Stimulated activated CD4-positive, alpha-beta T cell treated with anti-CD3 and anti-CD28 coated beads, Interleukin-15, amount 100 ng/mL, for 1 hour (primary cell): ENCODE measurements around the gene NUDCD2.

ENCODE experiments used
- DNase-seq, 2 donors: peaks; one replicate each; pipeline ENCODE4 v3.0.0-alpha.2; 2020; ENCODE audit warnings: low read depth in 1 of 2, low spot score in 1 of 2

Gene NUDCD2, protein sequence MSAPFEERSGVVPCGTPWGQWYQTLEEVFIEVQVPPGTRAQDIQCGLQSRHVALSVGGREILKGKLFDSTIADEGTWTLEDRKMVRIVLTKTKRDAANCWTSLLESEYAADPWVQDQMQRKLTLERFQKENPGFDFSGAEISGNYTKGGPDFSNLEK

DNA sequence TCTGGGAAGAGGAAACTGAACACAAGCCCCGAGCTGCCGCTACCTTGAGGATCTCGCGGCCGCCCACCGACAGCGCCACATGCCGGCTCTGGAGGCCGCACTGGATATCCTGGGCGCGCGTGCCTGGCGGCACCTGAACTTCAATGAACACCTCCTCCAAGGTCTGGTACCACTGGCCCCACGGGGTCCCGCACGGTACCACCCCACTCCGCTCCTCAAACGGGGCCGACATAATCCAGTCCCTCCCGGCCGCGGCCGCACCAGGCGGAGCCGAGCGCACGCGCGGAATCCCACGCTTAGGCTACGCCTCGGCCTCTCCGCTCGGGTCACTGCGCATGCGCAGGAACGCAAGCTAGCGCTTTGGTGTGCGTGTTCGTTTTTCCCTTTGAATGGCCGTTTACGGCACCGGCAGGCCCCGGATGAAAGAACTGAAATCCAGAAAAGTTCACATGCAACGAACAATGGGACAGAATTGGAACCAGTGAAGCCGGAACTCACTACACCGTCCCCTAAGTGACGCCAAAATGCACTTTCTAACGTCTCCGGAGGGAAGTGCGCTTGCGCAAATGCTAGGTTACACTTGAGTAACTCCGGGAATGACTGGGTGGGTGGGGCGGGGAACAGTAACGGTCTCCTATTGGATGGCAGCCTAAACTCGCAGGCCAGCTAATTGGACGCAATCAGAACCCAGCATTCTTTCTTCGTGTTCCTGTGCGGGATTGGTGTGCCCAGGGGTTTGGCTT lies at the start of gene NUDCD2:
Gene NUDCD2 (minus strand): TSS at position 284 of the 743 bp plus-strand sequence. CDS start 52 bp downstream, at position 232.
- DNase-seq = peak; percentile 89 to 91

DNA sequence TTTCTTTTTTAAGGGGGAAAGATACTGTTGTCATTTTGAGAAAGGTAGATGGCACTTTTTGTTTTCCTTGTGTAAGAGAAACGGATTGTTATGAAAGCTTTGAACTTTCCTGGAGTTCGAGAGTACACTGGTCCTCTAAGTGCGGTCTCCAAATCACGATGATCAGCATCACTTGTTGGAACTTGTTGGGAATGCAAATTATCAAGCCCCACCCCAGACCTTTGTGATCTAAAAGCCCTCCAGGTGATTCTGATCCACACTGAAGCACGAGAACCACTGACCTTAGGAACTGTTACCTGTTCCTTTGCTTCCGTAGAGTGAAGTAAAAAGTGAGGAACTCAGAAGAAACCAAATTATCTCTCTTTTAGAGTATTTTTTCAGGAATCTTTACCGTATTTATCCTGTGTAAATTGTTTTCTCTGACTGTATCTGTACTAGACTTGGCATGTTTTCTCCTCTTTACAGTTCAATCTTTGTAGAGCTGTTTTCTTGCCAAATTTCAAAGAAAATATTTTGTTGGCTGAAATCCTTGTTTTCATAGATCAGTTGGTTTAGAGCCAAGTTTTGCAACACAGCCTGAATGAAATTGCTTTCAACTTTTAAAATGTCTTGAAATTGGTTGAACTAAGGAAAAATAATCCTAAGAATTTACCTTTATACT lies 49.5 kb upstream of the NUDCD2 start:
- DNase-seq = no peak

DNA sequence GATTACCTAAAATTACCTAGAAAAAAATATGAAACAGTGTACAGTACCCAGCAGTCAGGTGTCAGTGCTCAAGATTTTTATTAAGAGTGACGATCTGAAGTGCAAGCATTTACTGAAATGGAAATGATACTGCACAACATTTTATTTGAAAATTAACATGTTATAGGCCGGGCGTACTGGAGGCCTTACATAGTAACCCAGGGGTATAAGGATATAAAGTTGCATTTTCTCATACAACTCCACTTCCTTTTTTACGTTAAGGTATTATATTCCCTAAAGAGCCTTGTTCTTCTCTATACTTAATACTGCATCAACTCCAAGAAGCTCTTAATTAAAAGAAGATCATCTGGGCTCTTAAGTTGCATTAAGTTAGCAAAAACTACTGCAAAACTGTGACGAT lies 48.9 kb upstream of the NUDCD2 start:
- no peak for DNase-seq

DNA sequence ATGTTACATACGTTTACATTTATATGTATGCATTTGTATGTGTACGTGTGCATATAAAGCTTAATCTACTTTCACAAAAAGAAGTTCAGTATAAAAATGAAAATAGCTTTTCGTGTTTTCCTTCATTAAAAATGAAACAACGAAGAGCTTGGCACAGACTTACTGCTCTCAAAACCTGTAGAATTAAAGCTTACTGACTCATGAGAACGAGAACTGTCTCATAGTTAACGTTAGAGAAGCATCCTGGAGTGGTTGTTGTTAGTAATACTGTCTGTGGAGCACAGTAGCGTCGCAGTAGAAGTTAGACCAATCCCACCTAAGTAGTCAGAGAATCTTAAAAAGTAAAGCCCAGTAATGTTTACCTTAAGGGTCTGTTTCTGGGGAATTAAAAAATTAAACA lies 46.8 kb upstream of the NUDCD2 start:
- DNase-seq = no peak

DNA sequence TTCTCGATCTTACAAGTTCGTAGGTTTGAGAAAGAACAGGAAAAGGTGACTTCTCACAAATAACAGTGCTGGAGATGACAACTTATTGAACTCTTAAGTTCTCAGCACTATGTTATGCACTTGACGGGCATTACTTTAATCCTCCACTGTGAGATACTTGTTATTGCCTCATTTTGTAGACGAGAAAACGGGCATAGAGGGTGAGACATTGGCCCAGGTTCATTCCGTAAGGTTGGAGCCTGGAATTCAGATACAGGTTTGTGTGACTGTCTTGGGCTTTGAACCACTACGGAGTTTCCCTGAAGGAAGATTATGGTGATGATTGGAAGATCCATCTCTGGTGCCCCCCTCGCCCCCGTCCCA lies 46.2 kb upstream of the NUDCD2 start:
- DNase-seq = no peak

DNA sequence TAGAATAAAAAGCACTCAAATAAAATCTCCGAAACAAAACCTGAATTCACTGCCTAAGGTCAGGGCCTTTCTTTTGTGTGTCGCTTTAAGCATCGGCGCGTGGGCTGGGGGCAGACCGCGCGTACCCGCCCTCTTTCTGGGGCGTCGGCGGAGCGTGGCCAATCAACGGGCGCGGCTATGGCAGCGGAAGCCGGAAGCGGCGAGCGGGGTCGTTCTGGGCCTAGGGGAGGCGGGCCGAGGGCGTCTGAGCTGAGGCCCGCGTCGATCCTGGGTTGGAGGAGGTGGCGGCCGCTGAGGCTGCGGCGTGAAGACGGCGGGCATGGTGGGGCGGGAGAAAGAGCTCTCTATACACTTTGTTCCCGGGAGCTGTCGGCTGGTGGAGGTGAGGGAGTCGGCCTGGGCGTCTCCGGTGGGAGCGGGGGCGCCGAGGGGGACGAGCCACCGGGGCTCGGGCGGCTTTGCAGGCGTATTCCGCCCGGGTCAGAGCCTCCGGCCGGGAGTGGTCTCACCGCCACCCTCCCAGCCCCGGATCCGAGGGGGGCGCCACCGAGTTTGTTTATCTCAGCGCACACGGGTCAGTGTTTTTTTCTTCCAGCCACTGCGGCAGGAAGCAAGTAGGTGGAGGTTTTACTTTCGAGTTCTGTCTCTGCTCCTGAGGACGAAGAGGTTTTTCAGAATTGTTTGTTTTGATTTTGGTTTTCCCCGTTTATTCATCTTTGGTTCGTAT lies 45.6 kb upstream of the NUDCD2 start, which contains the start of gene MAT2B:
Gene MAT2B (plus strand): TSS at position 252 of the 727 bp plus-strand sequence. CDS start 68 bp downstream, at position 320.
- DNase-seq = peak; percentile 89 to 90

DNA sequence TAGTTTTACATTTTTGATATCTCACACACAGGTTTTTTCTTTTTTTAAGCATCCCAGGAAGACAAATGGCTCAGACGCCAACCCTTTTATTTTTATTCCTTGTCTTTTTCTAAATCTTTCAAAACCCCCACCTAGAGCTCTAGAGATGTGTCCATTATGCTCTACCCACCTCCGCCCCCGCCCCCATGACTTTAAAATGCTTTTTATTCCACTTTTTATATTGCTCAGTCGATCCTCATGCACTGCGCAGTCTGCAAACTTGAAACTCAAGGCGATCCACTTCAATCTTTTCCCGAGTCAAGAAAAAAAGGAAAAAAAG lies 45.1 kb upstream of the NUDCD2 start:
- peak in 1 of 2 donors; percentile 14 for DNase-seq

DNA sequence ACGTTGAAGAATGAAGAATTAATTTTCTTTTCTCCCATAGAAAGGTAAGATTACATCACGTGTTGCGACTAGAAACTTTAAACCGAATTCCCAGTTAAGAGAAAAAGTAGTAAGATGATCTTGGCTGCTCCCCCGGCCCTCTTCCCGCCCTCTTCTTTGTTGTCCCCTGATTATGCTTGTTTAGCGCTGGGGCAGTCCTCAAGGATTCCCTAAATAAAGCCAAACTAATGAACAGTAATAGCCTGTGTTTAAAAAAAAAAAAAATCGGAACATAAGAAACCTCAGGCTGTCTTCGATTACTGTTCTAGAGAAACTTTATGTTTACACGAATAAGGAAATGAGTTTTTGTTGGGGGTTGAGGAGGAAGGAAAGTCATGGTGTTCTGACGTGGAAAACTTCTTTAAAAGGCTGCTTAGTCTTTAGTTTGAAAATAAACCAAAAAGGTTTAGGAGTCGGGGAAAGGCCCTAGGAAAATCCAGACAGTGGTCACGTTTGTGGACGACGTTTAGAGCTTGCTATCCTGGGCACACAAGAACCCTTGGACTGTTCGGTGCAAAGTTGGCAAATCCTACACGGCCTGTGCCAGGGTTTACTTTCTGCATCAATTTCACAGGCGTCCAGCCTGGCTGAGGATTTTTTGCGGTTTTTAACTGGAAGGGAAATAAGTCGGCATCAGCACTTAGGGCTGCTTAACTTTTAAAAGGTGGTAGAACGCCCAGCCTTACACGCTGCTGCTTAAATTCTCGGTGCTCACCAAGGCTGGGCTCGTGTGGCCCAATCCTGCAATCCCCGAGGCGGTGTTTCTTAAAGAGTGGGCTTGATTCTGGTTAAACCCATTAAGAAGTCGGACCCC lies 44.4 kb upstream of the NUDCD2 start:
- peak in 1 of 2 donors; percentile 21 for DNase-seq

DNA sequence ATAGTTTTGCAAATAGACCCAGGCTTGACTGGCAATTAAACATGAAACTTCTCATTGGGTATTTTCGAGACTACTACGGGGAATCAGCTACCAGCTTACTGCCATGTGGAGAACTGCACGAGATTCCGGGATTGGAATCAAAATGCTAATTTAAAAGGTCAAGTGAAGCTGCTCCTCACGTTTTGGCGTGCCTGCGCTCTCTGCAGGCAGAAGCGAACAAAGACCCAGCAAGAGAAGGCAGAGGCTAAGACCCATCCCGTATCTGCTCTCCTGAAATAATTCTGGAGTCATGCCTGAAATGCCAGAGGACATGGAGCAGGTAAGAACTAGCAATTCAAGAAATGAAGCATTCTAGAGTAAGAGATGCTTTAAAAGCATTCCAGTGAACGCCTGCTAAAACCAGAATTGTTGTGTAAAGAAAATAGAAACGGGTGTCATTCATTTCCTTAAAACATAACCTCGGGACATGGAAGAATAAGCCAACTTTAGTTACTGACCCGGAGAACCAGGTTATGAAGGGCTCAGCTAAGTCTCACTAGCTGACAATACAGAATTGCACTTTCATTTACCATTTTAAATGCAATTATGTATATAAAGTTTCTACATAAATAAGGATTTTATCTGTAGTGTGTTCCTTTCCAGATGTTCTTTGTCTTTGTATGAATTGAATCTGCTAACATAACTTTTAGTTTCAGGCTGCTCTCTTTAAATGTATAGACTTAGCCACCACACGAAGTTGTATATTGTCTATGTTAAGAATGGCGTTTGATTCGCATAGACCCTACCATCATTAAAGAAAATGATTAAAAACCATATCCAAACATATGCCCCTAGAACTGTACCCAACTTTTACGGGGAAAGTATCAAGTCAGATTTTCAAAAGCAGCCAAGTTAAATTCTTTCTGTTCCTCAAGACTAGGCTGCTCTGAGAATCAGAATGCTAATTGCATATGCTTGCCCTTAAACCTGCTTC lies 43.5 kb upstream of the NUDCD2 start:
- DNase-seq = no peak

DNA sequence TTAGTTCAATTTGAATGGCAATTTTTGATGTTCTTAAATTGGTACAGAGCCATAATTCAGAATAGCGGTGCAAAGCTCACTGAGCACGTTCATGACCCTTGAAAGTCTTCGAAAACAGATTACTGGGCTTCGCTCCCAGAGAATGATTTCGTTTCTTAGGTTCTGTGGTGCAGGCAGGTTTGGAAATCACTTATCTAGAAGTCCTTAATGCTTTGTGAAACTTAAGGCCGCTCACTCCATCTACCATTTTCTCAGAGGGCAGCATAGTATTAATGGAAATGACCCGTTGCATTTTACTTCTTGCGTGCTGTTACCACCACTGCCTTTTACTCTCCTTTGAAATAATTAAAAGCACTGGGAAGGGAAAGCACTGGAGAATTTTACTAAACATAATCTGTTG lies 42.6 kb upstream of the NUDCD2 start:
- DNase-seq = no peak

DNA sequence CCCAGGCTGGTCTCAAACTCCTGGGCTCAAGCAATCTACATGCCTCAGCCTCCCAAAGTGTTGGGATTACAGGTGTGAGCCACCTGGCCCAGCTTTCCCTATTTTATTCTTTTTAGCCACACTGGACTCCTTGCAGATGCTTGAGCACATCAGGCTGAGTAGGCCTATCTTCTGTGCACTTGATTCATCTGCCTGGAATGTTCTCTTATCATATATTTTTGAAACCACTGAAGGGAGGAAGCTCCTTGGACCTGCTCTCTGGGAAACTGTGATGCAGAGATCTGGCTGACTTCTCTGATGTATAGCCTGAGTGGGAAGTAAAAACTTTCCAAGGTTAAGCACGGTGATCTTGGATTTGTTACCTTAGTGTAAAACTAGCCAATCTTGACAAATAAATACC lies 39.0 kb upstream of the NUDCD2 start:
- DNase-seq = no peak

DNA sequence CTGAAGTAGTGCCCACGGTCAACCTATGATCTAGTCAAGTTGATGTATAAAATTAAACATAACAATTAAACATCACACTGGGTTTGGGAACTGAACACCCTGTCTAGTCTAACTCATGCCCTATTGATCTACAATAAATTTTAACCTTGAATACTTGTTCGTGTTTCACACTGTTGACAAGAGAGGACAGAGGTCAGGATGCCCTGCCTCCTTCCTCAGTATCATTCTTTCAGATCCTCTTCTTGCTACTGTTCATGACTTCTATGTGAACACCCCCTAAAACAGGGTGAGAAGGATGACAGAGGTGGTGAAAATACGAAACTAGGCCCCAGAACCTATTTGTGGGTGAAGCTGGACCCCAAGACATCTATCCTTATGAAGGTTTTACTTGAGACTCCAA lies 37.4 kb upstream of the NUDCD2 start:
- DNase-seq = no peak

DNA sequence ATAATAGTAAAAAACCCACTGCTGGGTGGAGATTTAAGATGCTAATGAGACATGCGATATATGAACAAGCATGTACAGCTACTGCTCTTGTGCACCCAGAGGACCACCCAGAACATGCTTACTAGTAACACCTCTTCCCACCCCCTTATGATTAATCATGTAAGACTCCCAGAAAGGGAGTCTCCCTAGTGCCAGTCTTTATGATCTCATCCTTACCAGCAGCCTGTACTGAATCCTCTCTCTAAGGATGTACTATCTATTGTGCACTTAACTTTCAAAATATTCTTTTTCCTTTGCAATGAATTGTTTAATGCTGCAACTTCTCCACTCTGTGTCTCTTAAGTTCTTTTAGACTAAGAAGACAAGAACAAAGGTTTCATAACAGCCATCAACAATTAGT lies 36.4 kb upstream of the NUDCD2 start:
- DNase-seq = no peak

DNA sequence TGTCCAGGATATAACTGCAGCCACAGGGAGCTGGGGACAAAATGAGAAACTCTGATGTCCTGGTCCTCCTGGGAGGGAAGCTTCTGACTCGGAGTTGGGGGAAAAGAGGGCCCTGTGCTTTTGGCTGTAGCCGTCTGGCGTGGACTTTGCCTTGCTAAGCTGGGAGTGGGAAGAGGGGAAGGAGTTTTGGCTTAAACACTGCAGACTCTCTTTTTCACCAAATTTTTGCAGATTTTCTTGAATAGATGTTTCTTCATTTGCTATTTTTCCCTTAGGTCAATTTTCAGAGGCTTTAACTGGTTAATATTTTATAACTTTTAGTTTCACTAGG lies 29.8 kb upstream of the NUDCD2 start:
- DNase-seq = no peak

DNA sequence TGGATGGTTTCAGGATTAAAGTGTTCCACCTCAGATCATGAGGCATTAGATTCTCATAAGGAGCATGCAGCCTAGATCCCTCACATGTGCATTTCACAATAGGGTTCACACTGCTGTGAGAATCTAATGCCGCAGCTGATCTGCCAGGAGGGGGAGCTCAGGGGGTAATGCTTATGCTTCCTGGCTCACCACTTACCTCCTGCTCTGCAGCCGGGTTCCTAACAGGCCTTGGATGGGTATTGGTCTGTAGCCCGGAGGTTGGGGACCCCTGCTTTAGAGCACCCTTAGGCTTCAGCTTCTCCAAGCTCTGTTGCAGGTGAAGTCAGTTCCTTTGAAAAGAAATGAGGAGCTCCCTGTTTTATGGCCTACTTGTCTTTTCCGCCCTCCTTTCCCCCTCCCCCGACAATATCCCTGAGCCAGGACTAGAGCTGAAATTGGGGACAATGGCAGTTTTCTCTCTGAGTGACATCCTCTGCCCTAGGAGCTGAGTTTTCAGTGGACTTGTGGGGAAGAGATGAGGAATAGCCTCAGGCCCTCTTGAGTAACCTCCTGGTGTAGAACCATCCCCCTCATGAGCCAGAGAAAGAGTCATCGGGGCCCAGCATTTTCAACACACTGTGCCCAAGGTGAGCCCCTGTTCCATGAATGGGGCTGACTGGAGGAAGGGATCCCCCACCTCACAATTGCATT lies 29.3 kb upstream of the NUDCD2 start:
- DNase-seq = no peak

DNA sequence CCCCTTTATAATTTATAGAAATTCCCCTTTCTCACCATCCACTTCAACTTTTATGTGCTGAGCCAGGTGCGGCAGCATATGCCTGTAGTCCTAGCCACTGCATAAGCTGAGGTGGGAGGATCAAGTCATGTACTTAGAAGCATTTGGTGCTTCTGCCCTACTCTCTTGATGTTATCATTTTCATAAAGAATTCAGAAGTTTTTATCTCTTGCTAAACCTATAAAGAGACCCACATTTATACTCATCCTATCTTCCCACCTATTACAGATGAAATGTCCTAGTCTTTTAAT lies 19.0 kb upstream of the NUDCD2 start:
- DNase-seq = no peak

DNA sequence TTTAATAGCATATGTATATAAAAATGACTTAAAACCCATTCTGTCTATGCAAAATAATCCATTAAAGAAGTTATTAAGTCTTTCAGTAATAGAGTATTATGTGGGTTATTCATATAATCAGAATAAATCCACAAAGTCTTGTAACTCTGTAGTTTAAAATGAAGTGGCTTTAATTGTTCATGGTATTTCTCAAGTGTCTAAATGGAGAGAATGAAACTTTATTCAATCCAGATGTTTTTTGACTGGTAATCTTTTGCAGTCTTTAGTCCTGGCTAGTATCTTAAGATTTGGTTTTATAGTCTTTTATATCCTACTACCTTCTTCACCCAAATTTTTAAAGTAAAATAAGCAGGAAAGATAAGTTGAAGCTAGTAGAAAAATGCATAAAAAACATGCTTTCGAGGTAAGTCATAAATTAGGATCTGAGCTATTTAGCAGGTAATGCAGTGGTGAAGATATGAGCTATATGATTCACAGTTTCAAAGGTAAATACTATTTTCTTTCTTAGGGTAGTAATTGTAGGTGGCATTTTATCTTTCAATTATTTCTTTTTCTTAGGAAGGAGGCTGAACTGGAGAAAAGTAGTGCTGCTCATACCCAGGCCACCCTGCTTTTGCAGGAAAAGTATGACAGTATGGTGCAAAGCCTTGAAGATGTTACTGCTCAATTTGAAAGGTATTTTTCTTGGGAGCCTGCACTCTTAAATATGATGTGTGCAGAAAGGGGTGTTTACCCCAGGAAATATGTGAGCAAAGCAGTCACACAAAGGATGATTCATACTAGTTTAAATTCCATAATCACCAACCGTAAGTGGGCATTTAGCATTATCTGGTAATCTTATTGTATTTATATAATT lies 18.5 kb upstream of the NUDCD2 start:
- DNase-seq = no peak

DNA sequence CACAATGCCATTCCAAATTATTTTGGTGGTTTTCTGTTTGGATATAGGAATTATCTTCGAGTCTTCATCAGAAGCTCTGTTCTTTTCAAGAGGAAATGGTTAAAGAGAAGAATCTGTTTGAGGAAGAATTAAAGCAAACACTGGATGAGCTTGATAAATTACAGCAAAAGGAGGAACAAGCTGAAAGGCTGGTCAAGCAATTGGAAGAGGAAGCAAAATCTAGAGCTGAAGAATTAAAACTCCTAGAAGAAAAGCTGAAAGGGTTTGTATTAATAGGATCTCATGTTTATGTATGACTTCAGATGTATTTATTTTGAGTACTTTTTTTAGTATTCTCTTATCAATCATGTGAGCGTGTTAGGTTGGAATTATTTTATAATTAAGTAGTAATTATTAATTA lies 15.5 kb upstream of the NUDCD2 start:
- DNase-seq = no peak
